NCI-H2227 (cell line): ENCODE results near the gene HEG1.
A peak's percentile ranks its signal among the peaks of the same experiment; 100 is the strongest.

ENCODE experiments used
- DNase-seq: peaks from one replicate; lab custom pipeline; 2025; ENCODE audit not compliant: unreplicated experiment; lab: John Stamatoyannopoulos, UW

Gene HEG1

DNA sequence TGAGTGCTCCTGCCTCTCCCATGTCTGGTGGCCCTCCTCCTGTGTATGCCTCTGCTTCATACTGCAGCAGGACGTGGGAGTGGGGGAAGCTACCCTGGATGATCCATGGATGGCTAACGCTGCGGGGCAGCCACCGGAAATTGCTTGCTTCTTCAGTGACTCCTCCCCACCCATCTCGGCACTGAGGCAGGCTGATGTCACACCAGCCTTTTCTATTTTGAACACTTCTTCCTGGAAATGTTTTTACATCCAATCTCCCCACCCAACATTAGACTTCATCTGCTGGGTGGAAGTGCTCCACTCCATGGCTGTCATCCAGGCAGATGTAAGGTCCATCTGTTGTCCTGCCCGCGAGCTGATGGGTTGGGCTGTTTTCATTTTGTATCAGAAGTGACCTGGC, 62.3 kb downstream of the HEG1 start:
- DNase-seq: no peak

DNA sequence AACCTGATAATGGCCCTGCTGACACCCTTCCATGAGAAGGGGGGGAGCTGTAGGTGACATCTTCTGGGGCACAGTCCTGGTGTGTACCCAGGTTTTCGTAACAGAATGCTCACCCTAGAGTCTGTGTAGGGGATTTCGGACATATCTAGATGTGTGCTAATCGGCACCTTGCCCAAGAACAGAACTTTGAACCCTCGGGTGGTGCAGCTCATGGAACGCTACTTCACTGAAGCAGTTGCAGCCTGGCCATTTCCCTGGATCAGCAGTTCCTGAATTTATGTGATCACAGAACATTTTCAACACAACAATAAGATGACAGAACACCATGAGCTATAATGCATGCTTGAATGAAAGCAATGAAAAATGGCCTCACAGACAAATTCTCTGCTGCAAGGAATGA, 63.8 kb downstream of the HEG1 start:
- no peak for DNase-seq

DNA sequence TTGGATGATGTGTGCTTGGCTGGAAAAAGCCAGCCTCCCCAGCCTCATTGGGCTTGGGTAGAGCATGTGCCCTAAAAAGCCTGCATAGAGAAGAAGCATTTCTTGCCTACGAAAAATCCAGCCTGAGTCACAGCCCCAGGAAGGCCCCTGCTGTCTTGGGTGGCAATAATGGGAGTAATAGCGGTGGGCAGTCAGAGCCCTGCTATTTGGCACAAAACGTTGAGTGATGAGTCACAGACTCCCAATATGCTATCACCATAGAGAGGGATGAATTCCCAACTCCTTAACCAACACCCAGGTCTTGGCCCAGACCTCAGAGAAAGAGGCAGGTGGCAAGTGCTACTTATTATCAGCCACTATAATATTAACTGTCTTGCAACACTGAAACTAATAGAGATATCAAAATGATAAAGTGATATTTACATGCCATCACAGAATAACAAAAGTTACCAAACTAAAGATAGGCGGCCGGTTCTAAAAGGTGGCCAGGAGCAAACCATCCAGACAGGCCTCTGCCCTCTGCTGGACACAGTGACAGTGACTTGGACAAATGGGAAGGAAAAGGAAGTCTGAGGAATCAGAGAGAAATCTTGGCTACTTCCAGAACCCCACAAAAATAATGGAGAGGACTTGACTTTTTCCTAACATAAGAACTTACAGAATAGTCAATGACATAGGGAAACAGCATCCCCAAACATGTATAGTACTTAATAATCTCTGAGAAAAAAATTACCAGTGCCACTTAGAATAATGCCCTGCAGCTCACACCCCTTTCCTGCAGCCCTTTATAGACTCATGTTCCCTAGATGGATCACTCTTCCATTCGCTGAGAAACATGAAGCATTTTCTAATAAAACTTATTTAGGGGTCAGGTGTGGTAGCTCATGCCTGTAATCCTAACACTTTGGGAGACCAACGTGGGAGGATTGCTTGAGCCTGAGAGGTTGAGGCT, 69.3 kb downstream of the HEG1 start:
- DNase-seq: peak; percentile 1

DNA sequence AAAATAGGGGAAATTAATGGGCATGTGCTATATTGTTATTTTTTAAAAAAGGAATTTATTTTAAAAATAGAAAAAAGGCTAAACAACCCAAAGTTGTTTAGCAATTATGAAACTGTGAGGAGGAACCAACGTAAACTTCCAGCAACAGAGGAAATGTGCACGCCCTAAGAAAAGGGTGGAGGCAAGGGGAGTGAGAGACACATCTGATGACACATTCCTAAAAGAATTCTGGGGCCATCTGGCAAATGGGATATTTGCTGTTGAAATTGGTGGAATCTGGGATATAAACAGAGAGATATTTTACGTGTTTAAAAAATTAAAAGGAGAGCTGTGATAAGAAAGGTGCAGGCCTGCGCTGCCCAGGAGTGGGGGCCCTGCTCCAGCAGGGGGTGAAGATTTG, 70.4 kb downstream of the HEG1 start:
- no peak for DNase-seq

DNA sequence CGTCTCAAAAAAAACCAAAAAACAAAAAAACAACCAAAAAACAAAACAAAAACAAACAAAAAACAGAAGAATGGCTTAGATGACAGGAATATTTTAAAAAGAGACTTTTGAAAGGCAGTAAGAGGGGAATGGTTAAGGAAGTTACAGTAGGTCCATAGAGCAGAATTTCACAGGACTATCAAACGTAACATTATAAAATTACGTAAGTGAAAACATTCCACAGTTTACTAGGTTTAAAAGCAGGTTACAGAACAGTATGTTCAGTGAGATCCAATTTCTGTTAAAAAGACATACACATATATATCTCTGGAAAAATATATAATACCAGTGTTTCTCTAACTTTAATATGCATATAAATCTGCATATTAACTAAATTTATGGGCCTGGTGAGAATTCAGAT, 71.0 kb downstream of the HEG1 start:
- DNase-seq: no peak

DNA sequence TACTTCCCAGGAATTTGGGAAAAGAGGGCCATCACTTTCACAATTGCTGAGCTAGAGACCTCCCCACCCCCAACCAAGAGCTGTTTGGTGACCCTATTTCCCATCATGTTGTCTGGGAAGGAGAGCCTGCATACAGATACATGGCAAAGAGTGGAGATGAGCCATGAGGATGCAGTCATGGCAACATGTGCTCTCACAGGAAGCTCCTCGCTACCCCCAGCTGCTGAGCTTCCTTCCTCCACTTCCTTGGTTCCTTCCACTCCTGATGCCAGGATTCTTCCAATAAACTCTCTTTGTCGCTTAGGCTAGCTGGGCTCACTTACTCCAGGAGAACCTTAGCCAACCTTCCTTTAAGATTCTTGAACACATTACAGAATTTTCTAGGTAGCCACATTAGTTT, 72.9 kb downstream of the HEG1 start:
- DNase-seq: no peak

DNA sequence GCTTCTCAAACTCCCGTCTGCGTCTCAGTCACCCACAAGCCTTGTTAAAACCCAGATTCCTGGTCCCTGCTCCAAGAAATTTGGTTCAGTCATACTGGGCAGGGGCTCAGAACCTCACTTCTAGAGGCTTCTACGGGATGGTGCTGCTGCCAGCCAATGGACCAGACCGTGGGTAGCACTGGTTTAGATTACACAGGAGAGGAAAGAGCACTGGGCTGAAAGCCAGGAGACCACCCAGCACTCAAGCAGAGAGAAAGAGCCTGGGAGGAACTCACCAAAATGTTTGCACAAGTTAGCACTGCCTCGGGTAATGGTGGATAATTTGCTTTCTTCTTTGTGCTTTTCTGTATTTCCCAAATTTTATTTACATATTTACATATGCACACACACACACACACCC, 74.3 kb downstream of the HEG1 start:
- no peak for DNase-seq

DNA sequence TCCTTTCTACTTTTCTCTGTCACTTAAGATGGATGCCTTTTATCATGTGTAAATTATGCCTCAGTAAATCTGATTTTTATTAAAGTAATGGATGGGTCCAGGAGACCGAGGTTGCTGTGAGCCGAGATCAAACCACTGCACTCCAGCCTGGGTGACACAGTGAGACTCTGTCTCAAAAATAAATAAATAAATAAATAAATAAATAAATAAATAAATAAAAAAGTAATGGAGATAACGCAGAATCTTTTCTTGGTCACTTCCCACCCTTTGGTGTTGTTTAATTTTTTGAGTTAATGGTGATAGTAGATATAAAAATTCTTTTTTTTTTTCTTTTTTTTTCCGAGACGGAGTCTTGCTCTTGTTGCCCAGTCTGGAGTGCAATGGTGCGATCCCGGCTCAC, 77.2 kb downstream of the HEG1 start:
- no peak for DNase-seq

DNA sequence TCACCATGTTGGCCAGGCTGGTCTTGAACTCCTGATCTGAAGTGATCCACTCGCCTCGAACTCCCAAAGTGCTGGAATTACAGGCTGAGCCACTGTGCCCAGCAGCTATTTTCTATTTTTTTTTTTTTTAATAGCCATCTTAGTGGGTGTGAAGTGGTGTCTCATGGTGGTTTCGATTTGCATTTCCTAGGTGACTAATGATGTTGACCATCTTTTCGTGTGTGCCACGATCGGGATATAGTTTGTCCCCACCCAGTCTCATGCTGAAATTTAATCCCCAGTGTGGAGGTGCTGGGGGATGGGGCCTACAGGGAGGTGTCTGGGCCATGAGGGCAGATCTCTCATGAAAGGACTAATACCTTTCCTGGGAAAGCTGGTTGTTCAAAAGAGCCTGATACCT, 79.4 kb downstream of the HEG1 start:
- no peak for DNase-seq

DNA sequence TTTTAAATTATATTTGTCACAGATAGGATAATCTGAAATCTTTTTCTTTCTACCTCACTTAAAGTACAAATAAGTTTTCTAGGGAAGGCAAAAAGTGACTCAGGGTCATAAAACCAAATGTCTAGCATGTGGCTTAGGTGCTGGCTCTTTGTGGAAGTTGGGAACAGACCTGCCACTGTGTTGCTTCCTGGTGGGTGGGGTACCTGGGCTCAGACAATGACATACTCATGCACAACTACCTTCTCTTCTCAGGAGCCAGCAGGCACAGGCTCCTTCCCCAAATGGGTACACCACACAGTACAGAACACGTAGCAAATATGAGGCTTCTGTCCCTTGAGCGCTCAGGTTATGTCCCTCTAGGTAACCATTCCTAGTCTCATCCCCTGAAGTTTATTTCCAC, 81.1 kb downstream of the HEG1 start:
- no peak for DNase-seq

DNA sequence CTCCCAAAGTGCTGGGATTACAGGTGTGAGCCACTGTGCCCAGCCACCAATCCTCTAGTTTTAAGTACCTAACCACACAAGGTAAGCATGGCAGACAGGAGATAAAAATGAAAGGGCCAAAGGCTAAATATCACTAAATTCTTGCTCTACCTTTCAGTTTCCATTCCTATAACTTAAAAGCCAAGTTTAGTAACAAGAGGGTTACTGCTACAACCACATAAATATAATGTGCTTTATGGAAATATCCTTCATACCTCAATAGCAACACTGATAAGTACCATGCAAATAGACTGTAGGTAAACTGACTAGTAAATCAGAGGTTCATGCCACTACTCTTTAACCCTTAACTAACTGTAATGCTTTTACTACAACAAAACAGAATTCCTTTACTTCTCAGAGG, 82.5 kb downstream of the HEG1 start:
- DNase-seq: no peak

DNA sequence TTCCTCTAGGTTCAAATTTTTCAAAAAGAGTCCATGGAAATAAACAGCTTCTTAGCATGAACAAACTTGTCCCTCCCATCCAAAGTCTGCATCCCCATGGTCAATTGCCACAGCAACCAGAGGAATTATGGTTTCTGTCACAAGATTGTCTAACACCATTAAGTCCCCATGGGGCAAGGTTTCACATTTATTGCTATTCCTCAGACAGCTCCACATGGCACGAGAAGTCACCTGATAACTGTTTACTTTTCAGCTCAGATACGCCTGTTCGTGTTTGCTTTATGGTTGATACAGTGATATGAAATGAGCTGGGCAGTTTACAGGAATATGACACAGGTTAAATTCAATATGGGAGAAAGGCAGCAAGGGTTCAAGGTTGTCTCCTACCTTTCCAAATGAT, 83.3 kb downstream of the HEG1 start:
- no peak for DNase-seq

DNA sequence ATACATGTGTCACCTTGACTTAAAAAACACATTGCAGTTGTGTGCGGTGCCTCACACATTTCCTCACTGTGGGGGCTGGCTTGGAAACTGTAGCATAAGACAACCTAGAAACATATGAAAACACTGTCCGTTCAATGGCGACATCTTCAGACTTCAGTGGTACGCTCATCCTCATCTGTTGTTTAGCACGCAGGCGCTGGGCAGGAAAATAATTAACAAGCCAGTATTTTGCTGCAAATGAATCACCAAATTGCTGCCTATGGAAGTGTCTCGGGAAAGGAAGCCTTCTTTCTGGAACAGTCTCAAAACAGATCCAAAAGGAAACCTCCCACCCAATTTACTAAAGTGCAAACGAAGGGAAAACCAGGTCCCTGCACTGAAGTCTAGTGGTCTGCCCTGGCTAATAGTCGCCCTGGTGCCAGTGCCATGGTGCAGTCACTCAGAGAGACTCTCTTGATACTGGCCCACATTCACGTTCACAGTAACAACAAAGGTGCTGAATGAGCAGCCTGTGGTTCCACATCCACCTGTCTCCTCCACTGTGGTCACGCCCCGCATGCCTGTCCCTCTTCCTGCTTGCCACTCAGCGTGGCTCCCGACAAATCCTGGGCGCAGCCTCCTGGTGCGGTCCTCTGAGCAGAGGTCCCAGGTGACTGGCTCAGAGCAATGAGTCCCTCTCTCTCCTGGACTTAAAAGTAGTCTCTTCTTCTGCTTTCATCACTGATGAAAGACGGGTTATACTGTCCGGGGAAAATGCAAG, 85.7 kb downstream of the HEG1 start:
- no peak for DNase-seq

DNA sequence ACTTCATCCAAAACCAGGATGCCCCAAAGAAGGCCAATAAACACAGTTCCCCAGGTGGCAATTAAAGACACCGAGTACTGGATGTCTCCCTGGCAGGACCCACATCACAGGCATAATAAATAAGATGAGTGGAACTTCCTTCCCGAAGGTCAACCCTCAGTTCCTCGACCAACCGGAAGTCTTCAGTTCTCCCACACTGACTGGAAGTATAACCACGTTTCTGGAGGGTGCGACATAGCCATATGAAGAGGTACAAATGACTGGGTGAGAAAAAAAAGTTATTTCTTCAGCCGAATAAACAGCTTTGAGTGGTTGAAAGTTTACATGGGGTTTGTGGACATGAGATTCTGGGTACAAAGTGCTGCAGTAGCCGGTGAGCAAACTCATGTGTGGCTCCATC, 86.6 kb downstream of the HEG1 start:
- no peak for DNase-seq

DNA sequence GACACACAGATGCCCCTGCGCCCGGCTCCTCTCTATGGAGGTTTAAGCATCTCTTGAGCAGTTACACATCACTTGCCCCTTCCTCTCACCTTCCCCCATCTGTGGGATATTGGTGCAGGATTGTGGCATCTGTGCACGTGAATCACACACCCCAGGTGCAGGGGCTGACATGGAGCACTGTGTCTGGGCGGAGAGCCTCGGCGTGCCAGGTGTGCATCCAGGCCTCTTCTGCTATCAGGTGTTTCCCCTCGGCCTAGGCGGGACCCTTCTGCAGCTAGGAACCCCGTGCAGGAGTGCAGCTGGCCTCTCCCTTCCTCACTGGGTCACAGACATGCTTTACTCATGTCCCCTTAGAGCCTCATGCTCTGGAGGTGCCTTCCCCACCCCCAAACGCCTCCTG, 87.8 kb downstream of the HEG1 start:
- DNase-seq: no peak

DNA sequence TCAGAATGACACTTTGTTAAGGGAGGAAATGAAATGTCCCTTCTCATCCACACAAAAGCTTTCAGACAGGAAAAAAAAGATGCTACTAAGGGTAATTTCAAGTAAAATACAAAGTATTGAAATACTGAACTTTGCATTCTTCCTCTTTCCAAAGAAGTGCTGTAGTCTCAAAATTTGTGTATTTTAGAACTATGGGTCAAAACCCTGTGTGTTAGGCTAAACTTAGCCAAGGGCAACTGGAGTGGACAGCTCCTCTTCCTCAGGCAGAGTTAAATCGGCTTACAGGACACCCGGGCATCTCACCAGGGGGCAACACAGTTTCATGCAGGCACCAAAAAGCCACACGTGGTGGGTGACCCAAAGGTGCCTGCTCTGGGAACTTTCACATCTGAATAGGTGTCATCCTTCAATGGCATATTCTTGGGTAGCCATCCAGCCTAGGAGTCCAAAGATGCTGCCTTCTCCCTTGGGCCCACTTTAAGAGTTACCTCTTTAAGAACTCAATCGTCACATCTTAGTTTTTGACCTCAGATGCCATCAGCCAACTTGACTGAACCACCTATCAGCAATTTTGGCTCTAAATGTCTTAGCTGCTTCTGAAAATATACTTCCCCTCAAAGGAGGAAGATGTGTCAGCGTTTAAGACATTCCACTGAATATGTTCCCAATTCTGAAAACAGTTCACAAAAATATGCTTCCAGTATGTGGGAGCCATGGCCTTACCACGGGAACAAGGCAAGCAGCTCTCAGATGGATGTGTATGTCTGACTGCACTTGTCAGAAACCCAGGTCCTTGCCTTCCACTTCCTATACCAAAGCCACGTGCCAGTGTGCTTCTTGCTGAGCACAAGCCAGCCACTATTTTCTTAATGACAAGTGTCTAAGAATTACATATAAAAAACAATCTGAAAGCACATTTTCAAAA, 89.0 kb downstream of the HEG1 start:
- no peak for DNase-seq

DNA sequence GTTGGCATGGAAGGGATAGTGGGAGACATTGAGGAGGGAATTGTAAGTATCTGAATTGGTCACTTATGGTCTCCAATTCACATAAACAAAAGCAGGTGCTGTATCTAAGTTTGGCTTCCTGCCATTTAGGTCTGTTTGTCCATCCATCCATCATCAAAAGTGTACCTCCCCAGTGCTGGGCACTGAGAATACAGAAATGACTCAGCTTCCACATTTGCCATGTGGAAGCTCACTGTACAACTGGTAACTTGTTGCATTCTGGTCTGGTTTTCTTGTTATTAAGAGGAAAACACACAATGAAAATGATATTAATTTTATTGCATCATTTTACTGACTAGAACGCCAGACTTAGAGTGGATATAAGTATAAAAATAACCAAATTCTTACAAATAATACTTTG, 90.4 kb downstream of the HEG1 start:
- DNase-seq: no peak

DNA sequence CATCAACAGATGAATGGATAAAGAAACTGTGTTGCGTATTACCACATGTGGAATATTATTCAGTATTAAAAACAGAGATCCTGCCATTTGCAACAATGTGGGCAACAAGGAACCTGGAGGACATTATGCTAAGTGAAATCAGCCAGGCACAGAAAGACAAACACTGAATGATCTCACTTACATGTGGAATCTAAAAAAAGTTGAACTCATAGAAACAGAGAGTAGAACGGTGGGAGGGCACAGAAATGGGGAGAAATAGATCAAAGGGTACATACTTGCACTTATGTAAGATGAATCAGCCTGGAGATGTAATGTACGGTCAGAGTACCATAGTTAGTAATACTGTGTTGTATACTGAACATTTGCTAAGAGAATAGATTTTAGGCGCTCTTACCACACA, 91.4 kb downstream of the HEG1 start:
- DNase-seq: no peak

DNA sequence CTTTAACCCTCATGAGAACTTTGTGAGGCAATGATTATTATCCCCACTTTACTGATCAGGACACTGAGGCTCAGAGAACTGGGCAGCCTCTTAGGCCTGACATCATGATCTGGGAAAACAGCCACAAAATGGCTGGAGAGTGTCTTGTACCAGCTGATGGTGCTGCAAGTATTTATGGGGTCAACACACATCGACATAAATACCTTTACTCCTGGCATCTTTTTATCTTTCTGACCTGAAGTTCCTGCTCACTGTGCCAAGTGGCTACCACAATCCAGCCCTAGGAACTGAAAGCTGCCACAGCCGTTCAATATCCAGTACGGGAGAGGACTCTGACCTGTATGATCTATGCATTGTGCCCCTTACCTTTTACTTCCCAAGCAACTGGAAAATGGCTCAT, 92.0 kb downstream of the HEG1 start:
- no peak for DNase-seq

DNA sequence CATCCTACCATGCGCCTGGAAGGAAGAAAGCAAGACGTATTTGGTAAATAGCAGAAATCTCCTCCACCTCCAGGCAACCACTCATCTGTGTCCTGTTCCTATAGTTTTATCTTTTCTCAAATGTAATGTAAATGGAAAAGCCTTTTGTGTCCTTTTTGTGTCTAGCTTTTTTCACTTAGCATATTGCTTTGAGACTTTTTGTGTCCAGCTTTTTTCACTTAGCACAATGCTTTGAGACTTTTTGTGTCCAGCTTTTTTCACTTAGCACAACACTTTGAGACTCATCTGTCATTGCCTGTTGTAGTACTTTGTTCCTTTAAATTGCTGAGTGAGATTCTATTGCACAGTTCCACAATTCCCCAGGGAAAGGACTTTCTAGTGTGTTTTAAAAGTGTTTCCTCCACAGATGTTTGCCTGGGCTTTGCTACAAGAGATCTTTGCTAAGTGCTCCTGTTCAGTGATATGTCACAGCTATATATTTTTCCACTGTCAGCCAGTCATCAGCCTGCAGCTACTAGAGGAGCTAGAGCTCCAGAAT, 93.3 kb downstream of the HEG1 start:
- no peak for DNase-seq

DNA sequence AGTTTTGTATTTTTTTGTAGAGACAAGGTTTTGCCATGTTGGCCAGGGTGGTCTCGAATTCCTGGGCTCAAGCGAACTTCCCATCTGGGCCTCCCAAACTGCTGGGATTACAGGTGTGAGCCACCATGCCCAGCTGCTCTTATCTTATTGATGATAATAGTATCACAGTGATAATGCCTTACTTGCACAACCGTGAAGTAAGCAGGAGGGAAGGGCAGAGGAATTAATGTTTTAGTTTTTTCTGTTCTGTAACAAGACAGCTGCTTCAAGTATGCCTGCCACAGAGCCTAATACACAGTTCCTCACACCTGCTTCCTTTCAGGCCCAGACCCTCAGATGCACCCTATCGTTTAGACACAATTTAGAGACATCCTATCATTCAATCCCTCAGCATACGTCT, 95.1 kb downstream of the HEG1 start:
- DNase-seq: no peak
